ENCODE data around the gene RIMBP3C. TPM values are rescaled to one million over a fixed set of nuclear protein-coding genes. Genes with fewer than 3 reads are reported as not detected.

RIMBP3C gene
- total and polyA plus RNA-seq, 3 donors from 2014 or later, result 14.4 to 20.8 (median 17.5) TPM

GRCh38 chr22:21594865-21595452, 43.7 kb upstream of the RIMBP3C start:
- WGBS, 2 donors, result 69 to 76% methylated on average over 5 of the region's 5 CpGs
- H3K4me1 ChIP-seq, result peaks cover 16% of the 10 kb centered on the region

GRCh38 chr22:21593406-21594232, 42.4 kb upstream of the RIMBP3C start:
- Histone ChIP-seq H3K36me3 (ENCODE audit: low read depth, missing control alignments) (no peaks in the 10 kb centered on the region), H3K9me3 (no peaks in the 10 kb centered on the region), H3K4me3 (no peak overlapping the region), H3K27me3 (no peaks in the 10 kb centered on the region), H3K4me1 (peaks cover 16% of the 10 kb centered on the region), H3K27ac (no peak overlapping the region)
- DNase-seq, result no peak
- TF ChIP-seq CTCF (IDR thresholded peaks at IDR 0.05), result no peak
- no peak for TF ChIP-seq POLR2A (IDR thresholded peaks at IDR 0.05)
- intact Hi-C loops (cut with DNase I; ENCODE audit: low total_unique reads), result no loop called here
- WGBS, 2 donors, result 84 to 87% methylated on average over 11 of the region's 11 CpGs

More at GRCh38 chr22:21594865-21595452, 43.7 kb upstream of the RIMBP3C start:
- Histone ChIP-seq H3K9me3 (no peaks in the 10 kb centered on the region), H3K36me3 (ENCODE audit: low read depth, missing control alignments) (no peaks in the 10 kb centered on the region), H3K4me3 (no peak overlapping the region), H3K27me3 (no peaks in the 10 kb centered on the region), H3K27ac (no peak overlapping the region)
- intact Hi-C loops (cut with DNase I; ENCODE audit: low total_unique reads), result no loop called here
- DNase-seq, result no peak
- TF ChIP-seq POLR2A (IDR thresholded peaks at IDR 0.05) (no peak), CTCF (IDR thresholded peaks at IDR 0.05) (no peak)

- WGBS, 2 donors, result 91 to 97% methylated on average over 3 of the region's 3 CpGs
- H3K36me3 ChIP-seq (ENCODE audit: low read depth, missing control alignments), result no peaks in the 10 kb centered on the region
- H3K27me3 ChIP-seq, result no peaks in the 10 kb centered on the region
- H3K4me3 ChIP-seq, result no peak overlapping the region
- H3K27ac ChIP-seq, result no peak overlapping the region
- H3K9me3 ChIP-seq, result no peaks in the 10 kb centered on the region
- DNase-seq, result no peak
- peaks cover 25% of the 10 kb centered on the region for H3K4me1 ChIP-seq
- intact Hi-C loops (cut with DNase I; ENCODE audit: low total_unique reads), result no loop called here
- TF ChIP-seq CTCF (IDR thresholded peaks at IDR 0.05) (no peak), POLR2A (IDR thresholded peaks at IDR 0.05) (no peak)
Measured at GRCh38 chr22:21592422-21592821, 41.2 kb upstream of the RIMBP3C start.

- no peak overlapping the region for H3K4me3 ChIP-seq
- WGBS, 2 donors, result 77 to 85% methylated on average over 9 of the region's 9 CpGs
- H3K27me3 ChIP-seq, result no peaks in the 10 kb centered on the region
- no peaks in the 10 kb centered on the region for H3K9me3 ChIP-seq
- no peak for DNase-seq
- H3K27ac ChIP-seq, result no peak overlapping the region
- intact Hi-C loops (cut with DNase I; ENCODE audit: low total_unique reads), result no loop called here
- no peaks in the 10 kb centered on the region for H3K36me3 ChIP-seq (ENCODE audit: low read depth, missing control alignments)
- TF ChIP-seq POLR2A (IDR thresholded peaks at IDR 0.05), result no peak
- no peak for TF ChIP-seq CTCF (IDR thresholded peaks at IDR 0.05)
- H3K4me1 ChIP-seq, result peaks cover 26% of the 10 kb centered on the region
Measured at GRCh38 chr22:21591695-21592094, 40.4 kb upstream of the RIMBP3C start.
